Cardiac atrium fibroblast (primary cell): ENCODE data around the gene ABRAXAS1. TPM values are rescaled to one million over a fixed set of nuclear protein-coding genes. Genes with fewer than 3 reads are reported as not detected.

Experiments
- total RNA-seq: library from RNA; depleted of rRNA; stranded (reverse); fragments of >200 nt; gene quantifications from 2 replicates; pipeline ENCODE4 v1.2.3, GENCODE V29; 2015

ABRAXAS1 gene
- 9.9 and 11.0 TPM in 2 replicates for total RNA-seq

GRCh38 chr4:83484500-83485461 lies at the start of gene ABRAXAS1:
Gene ABRAXAS1, minus strand, starts transcription at chr4:83485100. Its CDS starts 28 bp downstream, at chr4:83485072.

DNA sequence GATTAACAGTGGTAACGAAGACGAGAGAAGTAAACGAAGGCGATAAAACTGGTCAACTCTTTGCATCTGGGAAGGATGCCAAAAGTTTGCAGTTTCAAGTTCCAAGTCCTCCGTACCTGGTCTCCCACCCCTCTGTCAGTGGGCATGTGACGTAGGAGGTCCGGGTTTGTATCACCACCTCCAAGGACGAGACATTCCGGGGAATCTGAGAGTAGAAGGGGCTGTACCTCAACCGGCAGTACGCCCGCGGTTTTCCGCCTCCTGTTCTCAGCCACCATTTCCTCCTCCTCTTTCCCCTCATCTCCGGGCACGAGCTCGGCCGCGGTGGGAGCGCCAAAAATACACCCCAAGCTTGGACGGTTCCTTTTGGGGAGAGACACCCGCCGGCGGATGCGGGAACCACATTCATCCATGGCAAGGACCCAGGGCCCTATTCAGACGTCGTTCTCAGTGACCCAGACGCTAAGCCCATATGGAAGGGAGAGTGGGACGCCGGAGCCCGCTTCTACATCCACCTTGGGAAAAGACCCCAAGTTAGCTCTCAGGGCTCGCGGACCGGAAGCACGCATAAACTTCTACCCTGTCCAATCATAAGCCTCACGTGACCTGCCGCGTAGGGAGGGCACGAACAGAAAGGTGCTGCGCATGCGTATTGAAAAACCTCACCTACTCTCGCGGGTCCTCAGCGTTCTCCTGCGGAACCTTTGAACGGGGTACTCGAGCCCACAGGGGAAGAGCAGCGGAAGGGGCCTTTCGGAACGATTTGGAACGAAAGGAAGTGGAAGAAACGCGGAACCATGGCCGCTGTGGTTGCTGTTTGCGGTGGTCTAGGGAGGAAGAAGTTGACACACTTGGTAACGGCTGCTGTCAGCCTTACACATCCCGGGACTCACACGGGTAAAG lies 29.4 kb downstream of the ABRAXAS1 start, which contains the start of the genes HELQ and MRPS18C:
HELQ (minus strand) TSS at position 543 of the 903 bp plus-strand sequence; CDS start at position 413, 130 bp downstream.
MRPS18C (plus strand) TSS at position 778 of the 903 bp plus-strand sequence; CDS start at position 798, 20 bp downstream.

Other genes starting within 250 kb of the ABRAXAS1 start
- gene COQ2, start 200.3 kb downstream of the ABRAXAS1 start, total RNA-seq, result 7.8 and 12.3 TPM in 2 replicates
- gene HPSE, start 150.3 kb downstream of the ABRAXAS1 start, total RNA-seq, result 13.1 and 15.2 TPM in 2 replicates
- 6.3 and 10.5 TPM in 2 replicates for gene HELQ, start 29.3 kb downstream of the ABRAXAS1 start, total RNA-seq
- gene MRPS18C, start 29.0 kb downstream of the ABRAXAS1 start, total RNA-seq, result 14.7 and 18.4 TPM in 2 replicates
- 0.72 and 1.3 TPM in 2 replicates for gene GPAT3, start 51.0 kb upstream of the ABRAXAS1 start, total RNA-seq